HEK293 (cell line): ENCODE measurements around the gene HIGD2B.

Experiments used
- YY1 ChIP-seq: fragments of 450-650 bp; formaldehyde crosslinking; IDR thresholded peaks from 2 replicates; pipeline ENCODE4 v1.5.1; 2018; ENCODE audit warnings: missing biosample characterization, missing genetic modification characterization
- ZNF133 ChIP-seq: fragments of 450-650 bp; formaldehyde crosslinking; IDR thresholded peaks from 2 replicates; pipeline ENCODE4 v1.5.1; 2016; ENCODE audit warnings: missing biosample characterization, missing genetic modification characterization
- ZNF596 ChIP-seq: fragments of 450-650 bp; IDR thresholded peaks from 2 replicates; pipeline ENCODE4 v1.5.0; 2018; ENCODE audit warnings: missing biosample characterization, mild to moderate bottlenecking, missing genetic modification characterization, moderate library complexity
- ZNF76 ChIP-seq: fragments of 450-650 bp; formaldehyde crosslinking; IDR thresholded peaks from 2 replicates; pipeline ENCODE4; 2016; ENCODE audit warnings: low read depth, missing biosample characterization, missing genetic modification characterization, borderline replicate concordance
- ZNF776 ChIP-seq: fragments of 450-650 bp; formaldehyde crosslinking; IDR thresholded peaks from 2 replicates; pipeline ENCODE4 v1.5.0; 2017; ENCODE audit warnings: missing biosample characterization, missing genetic modification characterization, borderline replicate concordance
- TF ChIP-seq, protein P1 (sequence below): fragments of 450-650 bp; formaldehyde crosslinking; IDR thresholded peaks from 2 replicates; pipeline ENCODE4 v1.5.1; 2016; ENCODE audit warnings: missing biosample characterization, missing genetic modification characterization

DNA sequence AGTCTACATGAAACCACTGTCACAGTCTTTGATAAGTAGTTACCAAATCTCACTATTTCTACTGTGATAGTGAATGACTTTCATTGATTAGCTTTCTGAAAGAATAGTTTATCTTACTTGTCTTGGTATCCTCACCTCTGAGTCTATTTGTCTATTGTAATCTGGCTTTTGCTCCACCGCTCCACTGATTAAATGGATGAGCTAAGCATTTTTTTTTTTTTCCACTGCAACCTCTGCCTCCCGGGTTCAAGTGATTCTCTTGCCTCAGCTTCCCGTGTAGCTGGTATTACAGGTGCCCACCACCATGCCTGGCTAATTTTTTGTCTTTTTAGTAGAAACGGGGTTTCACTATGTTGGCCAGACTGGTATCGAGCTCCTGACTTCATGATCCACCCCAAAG is 13.0 kb upstream of the HIGD2B start:
- TF ChIP-seq ZNF596 (tag by site-specific recombination) (no peak), ZNF133 (no peak), ZNF76 (no peak), YY1 (tag by site-specific recombination) (no peak), ZNF776 (tag by site-specific recombination) (no peak)
- TF ChIP-seq, protein P1, sequence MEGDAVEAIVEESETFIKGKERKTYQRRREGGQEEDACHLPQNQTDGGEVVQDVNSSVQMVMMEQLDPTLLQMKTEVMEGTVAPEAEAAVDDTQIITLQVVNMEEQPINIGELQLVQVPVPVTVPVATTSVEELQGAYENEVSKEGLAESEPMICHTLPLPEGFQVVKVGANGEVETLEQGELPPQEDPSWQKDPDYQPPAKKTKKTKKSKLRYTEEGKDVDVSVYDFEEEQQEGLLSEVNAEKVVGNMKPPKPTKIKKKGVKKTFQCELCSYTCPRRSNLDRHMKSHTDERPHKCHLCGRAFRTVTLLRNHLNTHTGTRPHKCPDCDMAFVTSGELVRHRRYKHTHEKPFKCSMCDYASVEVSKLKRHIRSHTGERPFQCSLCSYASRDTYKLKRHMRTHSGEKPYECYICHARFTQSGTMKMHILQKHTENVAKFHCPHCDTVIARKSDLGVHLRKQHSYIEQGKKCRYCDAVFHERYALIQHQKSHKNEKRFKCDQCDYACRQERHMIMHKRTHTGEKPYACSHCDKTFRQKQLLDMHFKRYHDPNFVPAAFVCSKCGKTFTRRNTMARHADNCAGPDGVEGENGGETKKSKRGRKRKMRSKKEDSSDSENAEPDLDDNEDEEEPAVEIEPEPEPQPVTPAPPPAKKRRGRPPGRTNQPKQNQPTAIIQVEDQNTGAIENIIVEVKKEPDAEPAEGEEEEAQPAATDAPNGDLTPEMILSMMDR (tag by site-specific recombination) = no peak
